ENCODE measurements around the gene ALX4.

DNA sequence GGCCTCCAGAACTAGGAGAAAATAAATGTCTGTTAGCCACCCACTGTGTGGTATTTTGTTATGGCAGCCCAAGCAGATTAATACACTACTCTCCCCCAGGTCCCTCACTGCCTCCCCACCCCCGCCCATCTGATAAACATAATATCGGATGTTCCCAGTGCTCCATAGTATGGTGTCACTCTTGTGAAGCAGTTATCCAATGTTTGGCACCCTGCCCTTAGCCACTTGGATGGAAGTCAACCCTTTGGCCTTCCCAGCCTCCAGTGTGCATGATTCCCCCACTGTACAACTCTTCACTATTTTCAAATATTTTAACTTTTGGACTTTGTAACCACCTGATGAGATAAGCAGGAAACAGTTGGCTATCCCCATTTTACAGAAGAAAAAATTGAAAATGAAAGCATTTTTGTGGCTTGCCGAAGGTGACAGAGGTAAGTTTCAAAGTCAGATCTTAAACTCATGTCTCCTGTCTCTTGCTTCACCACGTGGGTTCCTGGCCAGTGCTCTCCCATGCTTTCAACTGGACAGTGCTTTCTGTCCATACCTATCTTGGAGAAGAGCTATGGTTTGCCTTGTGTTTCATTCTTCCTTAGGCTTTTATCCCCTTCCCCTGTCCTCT, 53.2 kb downstream of the ALX4 start:
- TF ChIP-seq POLR2A (IDR thresholded peaks at IDR 0.05; ENCODE audit: low read depth, low read length): no peak
- no peak for TF ChIP-seq TAF1 (IDR thresholded peaks at IDR 0.05; ENCODE audit: borderline replicate concordance, low read depth, low read length)

Measured in GM12892 (cell line).